ENCODE results near the gene USP22.

- TF ChIP-seq FOXK2 (IDR thresholded peaks at IDR 0.05) (no peak), KDM1A (CRISPR knock-in tag; IDR thresholded peaks at IDR 0.05) (no peak), PBX3 (CRISPR knock-in tag; IDR thresholded peaks at IDR 0.05; ENCODE audit: borderline replicate concordance) (no peak), REST (IDR thresholded peaks at IDR 0.05; ENCODE audit: borderline replicate concordance in 1 of 2, low read depth in 1 of 2, low read length in 2 of 2) (no peak)
Measured at GRCh38 chr17:21014498-21014897, 28.3 kb downstream of the USP22 start.
